GM23248 (cell line): ENCODE measurements around the gene ETS1.

Source experiments
- EZH2 ChIP-seq: fragments of 200-600 bp; sonication (generic); IDR thresholded peaks from 2 replicates; pipeline ENCODE4 v1.6.1; 2018; ENCODE audit warnings: antibody characterized with exemption, mild to moderate bottlenecking; ENCODE audit not compliant: insufficient read depth, poor library complexity, severe bottlenecking
- EZH2phosphoT487 ChIP-seq: fragments of 200-600 bp; sonication (generic); IDR thresholded peaks from 2 replicates; pipeline ENCODE4 v1.6.1; 2018; ENCODE audit warnings: antibody characterized with exemption, moderate library complexity, mild to moderate bottlenecking, low read depth; ENCODE audit not compliant: insufficient read depth

GRCh38 chr11:128588093-128588492 is 735 bp upstream of the ETS1 start:
- TF ChIP-seq EZH2 (no peak), EZH2phosphoT487 (no peak)
